ENCODE measurements around the gene GNG3.
A peak's percentile ranks its signal among the peaks of the same experiment; 100 is the strongest.
"Not testable (repeated sequence)": the region's sequence is repeated elsewhere in the genome, so short reads cannot be mapped to it uniquely, and the experiment has no call there.

The GNG3 gene

GRCh38 chr11:62687508-62688396, 19.7 kb upstream of the GNG3 start:
- DNase-seq (ENCODE audit: low read depth in 1 of 2, low spot score in 1 of 2), result no peak

- DNase-seq (ENCODE audit: low read depth in 1 of 2, low spot score in 1 of 2), result no peak
These were observed 19.0 kb upstream of the GNG3 start for GRCh38 chr11:62688491-62688890.

- no peak for DNase-seq (ENCODE audit: low read depth in 1 of 2, low spot score in 1 of 2)
These were observed 17.9 kb upstream of the GNG3 start, which contains the start of gene LRRN4CL for GRCh38 chr11:62689421-62690183. Gene LRRN4CL (minus strand): TSS chr11:62689530. CDS start chr11:62688508, 1,022 bp downstream.

- not testable (repeated sequence) for DNase-seq (ENCODE audit: low read depth in 1 of 2, low spot score in 1 of 2)
These were observed 13.9 kb upstream of the GNG3 start for GRCh38 chr11:62693624-62694023.

- peak; percentile 56 for DNase-seq (ENCODE audit: low read depth in 1 of 2, low spot score in 1 of 2)
These were observed 12.9 kb upstream of the GNG3 start for GRCh38 chr11:62694455-62695167.

- DNase-seq (ENCODE audit: low read depth in 1 of 2, low spot score in 1 of 2), result no peak
These were observed 5.2 kb upstream of the GNG3 start for GRCh38 chr11:62702246-62702645.

- DNase-seq (ENCODE audit: low read depth in 1 of 2, low spot score in 1 of 2), result not testable (repeated sequence)
These were observed 3.6 kb upstream of the GNG3 start for GRCh38 chr11:62703921-62704320.

- DNase-seq (ENCODE audit: low read depth in 1 of 2, low spot score in 1 of 2), result no peak
These were observed 2.1 kb upstream of the GNG3 start for GRCh38 chr11:62705413-62705812.

GRCh38 chr11:62705880-62706849, 1.3 kb upstream of the GNG3 start:
- DNase-seq (ENCODE audit: low read depth in 1 of 2, low spot score in 1 of 2), result peak; percentile 88 to 91

GRCh38 chr11:62706850-62707247, 627 bp upstream of the GNG3 start:
- no peak for DNase-seq (ENCODE audit: low read depth in 1 of 2, low spot score in 1 of 2)

- no peak for DNase-seq (ENCODE audit: low read depth in 1 of 2, low spot score in 1 of 2)
These were observed 916 bp downstream of the GNG3 start for GRCh38 chr11:62708392-62708791.

GRCh38 chr11:62708793-62709192, 1.3 kb downstream of the GNG3 start:
- peak in 1 of 2 donors; percentile 13 for DNase-seq (ENCODE audit: low read depth in 1 of 2, low spot score in 1 of 2)

GRCh38 chr11:62709247-62710000, 1.9 kb downstream of the GNG3 start:
- DNase-seq (ENCODE audit: low read depth in 1 of 2, low spot score in 1 of 2), result peak; percentile 86 to 97

GRCh38 chr11:62710001-62710345, 2.5 kb downstream of the GNG3 start:
- peak in 1 of 2 donors; percentile 16 for DNase-seq (ENCODE audit: low read depth in 1 of 2, low spot score in 1 of 2)

- no peak for DNase-seq (ENCODE audit: low read depth in 1 of 2, low spot score in 1 of 2)
These were observed 4.9 kb downstream of the GNG3 start for GRCh38 chr11:62712276-62712812.

GRCh38 chr11:62712861-62713260, 5.4 kb downstream of the GNG3 start:
- no peak for DNase-seq (ENCODE audit: low read depth in 1 of 2, low spot score in 1 of 2)

- no peak for DNase-seq (ENCODE audit: low read depth in 1 of 2, low spot score in 1 of 2)
These were observed 5.9 kb downstream of the GNG3 start for GRCh38 chr11:62713343-62713742.

GRCh38 chr11:62715150-62716130, 8.0 kb downstream of the GNG3 start:
- no peak for DNase-seq (ENCODE audit: low read depth in 1 of 2, low spot score in 1 of 2)

All from activated CD4-positive, alpha-beta T cell treated with anti-CD3 and anti-CD28 coated beads, Interleukin-2, amount 50 U/mL, for 24 hours (primary cell).